Measurements from ENCODE around the gene CCBE1. TPM values are rescaled to one million over a fixed set of nuclear protein-coding genes. Genes with fewer than 3 reads are reported as not detected.
"Not testable (repeated sequence)": the region's sequence is repeated elsewhere in the genome, so short reads cannot be mapped to it uniquely, and the experiment has no call there.

Gene CCBE1
- total RNA-seq, 4 donors from 2014 or later = 0.18 to 2.8 (median 1.6) TPM

GRCh38 chr18:59520562-59521355, 176.5 kb downstream of the CCBE1 start:
- H3K4me1 ChIP-seq = no peaks in the 10 kb centered on the region

GRCh38 chr18:59518705-59519104, 178.5 kb downstream of the CCBE1 start:
- Histone ChIP-seq H3K36me3 (no peaks in the 10 kb centered on the region), H3K4me3 (no peak overlapping the region), H3K4me1 (no peaks in the 10 kb centered on the region), H3K27ac (no peak overlapping the region), H3K27me3 (no peaks in the 10 kb centered on the region), H3K9me3 (no peaks in the 10 kb centered on the region)
- DNase-seq = no peak
- TF ChIP-seq POLR2A (IDR thresholded peaks at IDR 0.05) = no peak
- TF ChIP-seq CTCF (IDR thresholded peaks at IDR 0.05) = no peak

More at GRCh38 chr18:59520562-59521355, 176.5 kb downstream of the CCBE1 start:
- Histone ChIP-seq H3K9me3 (no peaks in the 10 kb centered on the region), H3K4me3 (no peak overlapping the region), H3K27me3 (no peaks in the 10 kb centered on the region), H3K27ac (no peak overlapping the region), H3K36me3 (no peaks in the 10 kb centered on the region)
- DNase-seq = no peak
- TF ChIP-seq POLR2A (IDR thresholded peaks at IDR 0.05) (no peak), CTCF (IDR thresholded peaks at IDR 0.05) (no peak)

- TF ChIP-seq CTCF (IDR thresholded peaks at IDR 0.05) = no peak
- no peak for TF ChIP-seq POLR2A (IDR thresholded peaks at IDR 0.05)
- no peak overlapping the region for H3K4me3 ChIP-seq
- H3K27ac ChIP-seq = no peak overlapping the region
- DNase-seq = no peak
- H3K4me1 ChIP-seq = no peaks in the 10 kb centered on the region
- no peaks in the 10 kb centered on the region for H3K36me3 ChIP-seq
- no peaks in the 10 kb centered on the region for H3K9me3 ChIP-seq
- H3K27me3 ChIP-seq = no peaks in the 10 kb centered on the region
Observed at GRCh38 chr18:59517446-59518165, 179.6 kb downstream of the CCBE1 start.

GRCh38 chr18:59516356-59517155, 180.7 kb downstream of the CCBE1 start:
- DNase-seq = peak in 1 of 3 donors; percentile 52
- Histone ChIP-seq H3K4me3 (no peak overlapping the region), H3K36me3 (no peaks in the 10 kb centered on the region), H3K27me3 (no peaks in the 10 kb centered on the region), H3K4me1 (no peaks in the 10 kb centered on the region), H3K9me3 (no peaks in the 10 kb centered on the region), H3K27ac (no peak overlapping the region)
- TF ChIP-seq POLR2A (IDR thresholded peaks at IDR 0.05) (no peak), CTCF (IDR thresholded peaks at IDR 0.05) (no peak)

- H3K36me3 ChIP-seq, H3K9me3 ChIP-seq, H3K27me3 ChIP-seq, DNase-seq, H3K4me1 ChIP-seq, H3K4me3 ChIP-seq: not testable (repeated sequence)
- H3K27ac ChIP-seq = peak overlapping the region in 1 of 4 donors; percentile 39
Observed at GRCh38 chr18:59515956-59516355, 181.3 kb downstream of the CCBE1 start.
